ENCODE measurements around the gene TMEM219. TPM values are rescaled to one million over a fixed set of nuclear protein-coding genes. Genes with fewer than 3 reads are reported as not detected.

The TMEM219 gene
- total and polyA plus RNA-seq, 12 donors: 53.0 to 105 (median 69.3) TPM

DNA sequence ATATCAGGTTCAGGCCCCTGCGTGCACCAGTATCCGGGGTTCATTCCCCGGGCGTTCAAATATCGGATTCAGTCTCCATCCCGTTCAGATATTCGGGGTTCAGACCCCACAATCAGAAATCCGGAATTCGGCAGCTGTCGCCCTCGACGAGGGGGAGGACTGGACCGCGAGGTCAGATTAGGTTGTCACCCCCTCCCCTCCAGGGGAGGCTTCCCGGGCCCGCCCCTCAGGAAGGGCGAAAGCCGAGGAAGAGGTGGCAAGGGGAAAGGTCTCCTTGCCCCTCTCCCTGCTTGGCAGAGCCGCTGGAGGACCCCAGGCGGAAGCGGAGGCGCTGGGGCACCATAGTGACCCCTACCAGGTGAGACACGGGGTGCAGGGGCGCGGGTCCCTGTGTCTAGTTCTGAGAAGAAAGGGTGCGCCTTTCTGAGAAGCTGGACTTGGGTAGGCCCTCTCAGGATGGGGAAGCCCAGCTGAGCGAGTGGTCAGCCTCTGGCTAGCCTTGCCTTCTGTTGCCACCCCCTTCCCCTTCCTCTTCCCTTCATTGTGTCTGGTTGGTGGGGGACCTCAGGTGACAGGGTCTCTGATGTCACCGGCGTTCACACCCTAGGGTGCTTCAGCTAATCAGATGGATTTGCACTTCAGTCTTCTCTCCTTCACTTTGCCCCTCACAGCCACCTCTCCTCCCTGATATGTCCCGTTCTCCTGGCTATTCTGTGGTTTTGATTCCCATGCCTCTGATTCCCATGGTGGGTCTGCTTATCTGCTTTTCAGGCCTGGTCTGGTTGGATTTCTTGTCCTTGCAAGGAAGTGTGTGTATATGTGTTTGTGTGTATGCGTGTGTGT is 12.6 kb downstream of the TMEM219 start:
- H3K9me3 ChIP-seq: no peaks in the 10 kb centered on the region
- peak overlapping the region; percentile 69 to 99 (median 81) for H3K4me3 ChIP-seq
- DNase-seq (peak; percentile 34 to 71), ATAC-seq (peak; percentile 8 to 74 (median 41))
- no peak for TF ChIP-seq CTCF (IDR thresholded peaks at IDR 0.05)
- H3K36me3 ChIP-seq: peaks cover 0 to 54% (median 28%) of the 10 kb centered on the region in 9 donors
- intact Hi-C loops (cut with DNase I): loop anchor here in 6 of 10 donors (2.0 to 10.0 kb wide), 6 partner anchors 20 to 170 kb away; partner anchors contain the start of genes HIRIP3 (in 2 of the 6), KCTD13 (in 2 of the 6), ALDOA (in 1 of the 6) and MAZ (in 1 of the 6)
- H3K27me3 ChIP-seq: no peaks in the 10 kb centered on the region
- H3K4me1 ChIP-seq: peaks cover 3 to 56% (median 47%) of the 10 kb centered on the region in 9 donors
- H3K27ac ChIP-seq: peak overlapping the region; percentile 85 to 100 (median 94)
- WGBS, 2 donors: 2 to 3% methylated on average over 31 of the region's 31 CpGs

- WGBS, 2 donors: 49 to 55% methylated on average over 5 of the region's 5 CpGs
- no peak for TF ChIP-seq CTCF (IDR thresholded peaks at IDR 0.05)
- Histone ChIP-seq H3K36me3 (peaks cover 0 to 54% (median 30%) of the 10 kb centered on the region in 9 donors), H3K27ac (peak overlapping the region; percentile 55 to 100 (median 94)), H3K27me3 (no peaks in the 10 kb centered on the region), H3K9me3 (no peaks in the 10 kb centered on the region), H3K4me1 (peaks cover 3 to 62% (median 53%) of the 10 kb centered on the region in 9 donors), H3K4me3 (peak overlapping the region; percentile 69 to 99 (median 81))
- intact Hi-C loops (cut with DNase I): loop anchor here in 4 of 10 donors (2.0 to 10.0 kb wide), 4 partner anchors 20 to 170 kb away; partner anchors contain the start of genes HIRIP3 (in 2 of the 4), KCTD13 (in 1 of the 4), MAZ (in 1 of the 4) and PAGR1 (in 1 of the 4)
- no peak for ATAC-seq
- DNase-seq: no peak
These were observed 13.3 kb downstream of the TMEM219 start for GRCh38 chr16:29975134-29975538.

DNA sequence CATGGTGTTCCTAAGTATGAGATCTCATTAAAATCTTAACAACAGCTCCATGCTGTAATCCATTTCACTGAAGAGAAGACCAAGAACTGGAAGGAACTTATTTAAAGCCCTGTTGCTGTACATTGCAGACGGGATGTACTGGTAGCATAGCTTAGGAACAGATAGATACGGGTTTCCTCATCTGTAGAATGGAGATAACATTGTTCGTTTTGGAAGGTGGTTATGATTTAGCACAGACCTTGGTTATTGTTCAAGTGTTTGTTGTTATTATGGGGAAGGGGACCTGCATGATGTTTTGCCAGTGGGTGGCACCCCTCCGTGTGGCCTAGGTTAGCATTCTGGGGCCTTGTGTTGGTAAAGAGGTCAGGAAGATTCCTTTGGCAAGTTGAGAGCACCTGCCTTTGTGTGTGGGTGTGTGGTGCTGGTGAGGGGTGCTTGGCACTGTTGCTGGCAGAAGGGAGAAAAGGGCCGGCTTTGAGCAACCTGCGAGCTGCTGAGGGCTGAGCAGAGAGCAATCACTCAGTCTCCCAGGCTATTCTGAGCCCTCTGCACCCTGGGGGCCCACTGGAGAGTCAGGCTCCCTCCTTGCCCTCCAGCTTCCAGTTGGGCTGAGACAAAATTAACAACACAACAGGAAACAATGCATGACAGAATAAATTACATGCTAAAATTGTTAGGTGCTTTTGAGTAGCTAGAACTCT is 14.1 kb downstream of the TMEM219 start:
- peak overlapping the region; percentile 69 to 99 (median 81) for H3K4me3 ChIP-seq
- TF ChIP-seq CTCF (IDR thresholded peaks at IDR 0.05): no peak
- DNase-seq (no peak), ATAC-seq (no peak)
- 3 to 6% methylated on average over 6 of the region's 6 CpGs for WGBS, 2 donors
- no peaks in the 10 kb centered on the region for H3K27me3 ChIP-seq
- H3K4me1 ChIP-seq: peaks cover 5 to 70% (median 56%) of the 10 kb centered on the region in 9 donors
- intact Hi-C loops (cut with DNase I): loop anchor here in 6 of 10 donors (2.0 to 10.0 kb wide), 4 partner anchors 19 to 171 kb away; partner anchors contain the start of genes HIRIP3 (in 4 of the 6), KCTD13 (in 1 of the 6), MAZ (in 1 of the 6) and PAGR1 (in 1 of the 6)
- no peaks in the 10 kb centered on the region for H3K9me3 ChIP-seq
- peaks cover 0 to 56% (median 32%) of the 10 kb centered on the region in 9 donors for H3K36me3 ChIP-seq
- peak overlapping the region; percentile 55 to 100 (median 94) for H3K27ac ChIP-seq
